Neuronal stem cell (in vitro differentiated cells): ENCODE data around the gene PDXP.
A peak's percentile ranks its signal among the peaks of the same experiment; 100 is the strongest.

Experiments used
- DNase-seq: peaks from one replicate; pipeline ENCODE4 v3.0.0-alpha.2; 2013; ENCODE audit warnings: low spot score
- H2AFZ ChIP-seq: one replicate; pipeline ENCODE4 v1.6.1; 2013; ENCODE audit warnings: mild to moderate bottlenecking, low read length, inconsistent platforms
- H2AK5ac ChIP-seq: 2 replicates; pipeline ENCODE4 v1.6.1; 2013; ENCODE audit warnings: low read depth, mild to moderate bottlenecking, inconsistent platforms, low read length, moderate library complexity, mixed read lengths
- H2BK120ac ChIP-seq: 2 replicates; pipeline ENCODE4 v1.6.1; 2013; ENCODE audit warnings: low read depth, mild to moderate bottlenecking, inconsistent platforms, low read length, moderate library complexity, mixed read lengths
- H2BK12ac ChIP-seq: one replicate; pipeline ENCODE4 v1.6.1; 2013; ENCODE audit warnings: low read length, inconsistent platforms
- H2BK15ac ChIP-seq: 2 replicates; pipeline ENCODE4 v1.6.1; 2013; ENCODE audit warnings: mild to moderate bottlenecking, low read length, inconsistent platforms, mixed read lengths
- H2BK5ac ChIP-seq: one replicate; pipeline ENCODE4 v1.6.1; 2013; ENCODE audit warnings: inconsistent platforms, mild to moderate bottlenecking, low read length, moderate library complexity
- H3K14ac ChIP-seq: one replicate; pipeline ENCODE4 v1.6.1; 2013; ENCODE audit warnings: low read length, inconsistent platforms
- H3K18ac ChIP-seq: 2 replicates; pipeline ENCODE4 v1.6.1; 2013; ENCODE audit warnings: low read length, inconsistent platforms
- H3K23ac ChIP-seq: 2 replicates; pipeline ENCODE4 v1.6.1; 2013; ENCODE audit warnings: low read depth, mild to moderate bottlenecking, mixed read lengths, low read length, inconsistent platforms; ENCODE audit not compliant: poor library complexity
- H3K27ac ChIP-seq: replicated peaks from 3 replicates; pipeline ENCODE4 v1.5.1; 2013; ENCODE audit warnings: low read length, inconsistent platforms
- H3K27me3 ChIP-seq, 3 experiments: 2 replicates each; pipeline ENCODE4 v1.6.1; 2013; ENCODE audit warnings: low read length in 3 of 3, mild to moderate bottlenecking in 2 of 3, inconsistent platforms in 1 of 3, low read depth in 1 of 3, mixed read lengths in 1 of 3, moderate library complexity in 1 of 3; ENCODE audit not compliant: control insufficient read depth in 3 of 3, insufficient read depth in 3 of 3
- H3K36me3 ChIP-seq, 2 donors: replicated peaks in 1 of 2; 2 replicates each; pipeline ENCODE4 v1.6.1; 2013; ENCODE audit warnings: low read length in 2 of 2; ENCODE audit not compliant: control insufficient read depth in 2 of 2, insufficient read depth in 2 of 2
- H3K4ac ChIP-seq: 2 replicates; pipeline ENCODE4 v1.6.1; 2013; ENCODE audit warnings: inconsistent platforms, mild to moderate bottlenecking, low read length, moderate library complexity
- H3K4me1 ChIP-seq, 2 donors: 1 replicate in 1 of 2; 2 replicates in 1 of 2; pipeline ENCODE4 v1.6.1; 2013; ENCODE audit warnings: low read length in 2 of 2, low read depth in 1 of 2; ENCODE audit not compliant: control insufficient read depth in 2 of 2, insufficient read depth in 1 of 2
- H3K4me2 ChIP-seq: one replicate; pipeline ENCODE4 v1.6.1; 2013; ENCODE audit warnings: mild to moderate bottlenecking, low read length, inconsistent platforms; ENCODE audit not compliant: insufficient read depth, poor library complexity, severe bottlenecking
- H3K4me3 ChIP-seq, 2 donors: 2 replicates each; pipeline ENCODE4 v1.5.1; 2013; ENCODE audit warnings: low read length in 2 of 2, mild to moderate bottlenecking in 2 of 2, inconsistent platforms in 1 of 2, moderate library complexity in 1 of 2
- H3K79me1 ChIP-seq: one replicate; pipeline ENCODE4 v1.6.1; 2013; ENCODE audit warnings: low read depth, mild to moderate bottlenecking, inconsistent platforms, low read length, moderate library complexity
- H3K9ac ChIP-seq: one replicate; pipeline ENCODE4 v1.6.1; 2013; ENCODE audit warnings: mild to moderate bottlenecking, low read depth, low read length, inconsistent platforms; ENCODE audit not compliant: poor library complexity
- H3K9me3 ChIP-seq, 2 donors: replicated peaks in 1 of 2; 2 replicates each; pipeline versions ENCODE3 to v1.6.1; 2013; ENCODE audit warnings: low read length in 2 of 2, mild to moderate bottlenecking in 2 of 2, inconsistent platforms in 1 of 2, low read depth in 1 of 2, mixed read lengths in 1 of 2, moderate library complexity in 1 of 2; ENCODE audit not compliant: control insufficient read depth in 2 of 2, insufficient read depth in 1 of 2
- H4K8ac ChIP-seq: one replicate; pipeline ENCODE4 v1.6.1; 2013; ENCODE audit warnings: low read depth, mild to moderate bottlenecking, inconsistent platforms, low read length, moderate library complexity
- H4K91ac ChIP-seq: one replicate; pipeline ENCODE4 v1.6.1; 2013; ENCODE audit warnings: low read length, low read depth, mild to moderate bottlenecking, inconsistent platforms; ENCODE audit not compliant: poor library complexity
- WGBS, 2 donors: extraction: QIAGEN DNeasy Blood & Tissue Kit; methylation state at CpG; one replicate each; pipeline ENCODE4 v1.1.7; 2013; ENCODE audit warnings: missing lambda C conversion rate in 2 of 2, mixed read lengths in 1 of 2; ENCODE audit not compliant: insufficient read length in 2 of 2, insufficient replicate concordance in 1 of 2; ENCODE audit errors: extremely low coverage in 2 of 2; 5-methylcytosine and 5-hydroxymethylcytosine counted together

PDXP gene

GRCh38 chr22:37618072-37618656, 40.4 kb upstream of the PDXP start:
- H3K23ac ChIP-seq: no peak overlapping the region
- H4K8ac ChIP-seq: no peak overlapping the region
- H3K27me3 ChIP-seq: no peaks in the 10 kb centered on the region
- no peak overlapping the region for H3K14ac ChIP-seq
- no peak overlapping the region for H3K4ac ChIP-seq
- H2AFZ ChIP-seq: no peak overlapping the region
- peaks cover 0 to 3% of the 10 kb centered on the region in 2 donors for H3K4me1 ChIP-seq
- H4K91ac ChIP-seq: no peak overlapping the region
- H2BK12ac ChIP-seq: no peak overlapping the region
- no peak overlapping the region for H2BK5ac ChIP-seq
- H2BK120ac ChIP-seq: no peak overlapping the region
- no CpG with 5 or more reads among the region's 14 CpGs for WGBS, 2 donors
- no peak overlapping the region for H2BK15ac ChIP-seq
- no peak overlapping the region for H3K9ac ChIP-seq
- no peak overlapping the region for H2AK5ac ChIP-seq
- H3K27ac ChIP-seq: no peak overlapping the region
- peaks cover 34 to 82% of the 10 kb centered on the region in 2 donors for H3K36me3 ChIP-seq
- no peak overlapping the region for H3K4me3 ChIP-seq
- no peak overlapping the region for H3K18ac ChIP-seq
- no peaks in the 10 kb centered on the region for H3K9me3 ChIP-seq
- no peak for DNase-seq
- H3K79me1 ChIP-seq: no peaks in the 10 kb centered on the region
- H3K4me2 ChIP-seq: no peak overlapping the region

GRCh38 chr22:37618674-37619073, 39.8 kb upstream of the PDXP start:
- no peak overlapping the region for H2BK120ac ChIP-seq
- no peak overlapping the region for H3K14ac ChIP-seq
- DNase-seq: no peak
- no peaks in the 10 kb centered on the region for H3K9me3 ChIP-seq
- no peaks in the 10 kb centered on the region for H3K79me1 ChIP-seq
- no peak overlapping the region for H2AFZ ChIP-seq
- H4K8ac ChIP-seq: no peak overlapping the region
- no peak overlapping the region for H3K9ac ChIP-seq
- no peak overlapping the region for H2AK5ac ChIP-seq
- no peak overlapping the region for H3K27ac ChIP-seq
- H3K4me1 ChIP-seq: peaks cover 2 to 4% of the 10 kb centered on the region in 2 donors
- WGBS, 2 donors: no CpG with 5 or more reads among the region's 6 CpGs
- no peak overlapping the region for H3K4ac ChIP-seq
- H2BK12ac ChIP-seq: no peak overlapping the region
- H4K91ac ChIP-seq: no peak overlapping the region
- H3K23ac ChIP-seq: no peak overlapping the region
- no peak overlapping the region for H2BK5ac ChIP-seq
- H3K4me2 ChIP-seq: no peak overlapping the region
- H3K4me3 ChIP-seq: no peak overlapping the region
- H2BK15ac ChIP-seq: no peak overlapping the region
- no peaks in the 10 kb centered on the region for H3K27me3 ChIP-seq
- H3K18ac ChIP-seq: no peak overlapping the region
- peaks cover 35 to 83% of the 10 kb centered on the region in 2 donors for H3K36me3 ChIP-seq

- no peak for DNase-seq
- peaks cover 40 to 85% of the 10 kb centered on the region in 2 donors for H3K36me3 ChIP-seq
- peak overlapping the region; percentile 22 for H3K9ac ChIP-seq
- H3K4ac ChIP-seq: no peak overlapping the region
- no peak overlapping the region for H2AFZ ChIP-seq
- no peak overlapping the region for H3K4me3 ChIP-seq
- H4K91ac ChIP-seq: no peak overlapping the region
- H2AK5ac ChIP-seq: no peak overlapping the region
- H2BK120ac ChIP-seq: no peak overlapping the region
- H4K8ac ChIP-seq: no peak overlapping the region
- no peak overlapping the region for H3K4me2 ChIP-seq
- H2BK15ac ChIP-seq: no peak overlapping the region
- no peak overlapping the region for H3K18ac ChIP-seq
- no peak overlapping the region for H3K27ac ChIP-seq
- peaks cover 5 to 7% of the 10 kb centered on the region in 2 donors for H3K4me1 ChIP-seq
- H3K9me3 ChIP-seq: no peaks in the 10 kb centered on the region
- no peak overlapping the region for H3K23ac ChIP-seq
- H2BK12ac ChIP-seq: no peak overlapping the region
- H3K27me3 ChIP-seq: no peaks in the 10 kb centered on the region
- no peak overlapping the region for H2BK5ac ChIP-seq
- no peaks in the 10 kb centered on the region for H3K79me1 ChIP-seq
- H3K14ac ChIP-seq: no peak overlapping the region
- WGBS, 2 donors: no CpG with 5 or more reads among the region's 7 CpGs
Observed at GRCh38 chr22:37619991-37620390, 38.5 kb upstream of the PDXP start.

DNA sequence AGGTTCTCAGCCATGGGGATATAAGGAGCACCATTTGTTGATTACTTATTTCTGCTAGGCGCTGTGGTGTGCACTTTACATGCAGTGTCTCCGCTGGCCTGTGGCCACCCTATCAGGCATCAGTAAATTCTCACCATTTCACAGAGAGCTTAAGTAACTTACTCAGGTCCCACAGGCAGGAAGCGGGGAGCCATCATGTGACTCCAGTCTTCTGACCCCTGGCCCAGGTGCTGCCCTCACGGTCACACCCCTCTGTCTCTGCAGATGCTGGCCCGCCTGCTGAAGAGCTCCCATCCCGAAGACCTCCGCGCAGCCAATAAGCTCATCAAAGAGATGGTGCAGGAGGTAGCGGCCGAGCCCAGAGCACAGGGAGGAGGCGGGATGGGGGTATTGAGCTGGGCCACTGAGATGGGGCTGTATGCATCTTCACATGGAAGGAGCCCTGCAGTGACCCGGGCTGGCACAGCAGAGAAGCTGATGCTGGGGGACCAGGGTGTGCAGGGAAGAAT, 37.1 kb upstream of the PDXP start:
- Histone ChIP-seq H3K23ac (no peak overlapping the region), H2BK12ac (no peak overlapping the region), H3K4me2 (no peak overlapping the region), H3K4ac (no peak overlapping the region), H3K27me3 (no peaks in the 10 kb centered on the region), H4K91ac (no peak overlapping the region), H3K18ac (no peak overlapping the region), H3K14ac (peak overlapping the region; percentile 21), H3K4me3 (peak overlapping the region in 1 of 2 donors; percentile 11), H2BK15ac (no peak overlapping the region), H3K4me1 (peaks cover 5 to 7% of the 10 kb centered on the region in 2 donors), H4K8ac (no peak overlapping the region), H2BK120ac (no peak overlapping the region), H3K27ac (no peak overlapping the region), H2AFZ (no peak overlapping the region), H2BK5ac (no peak overlapping the region), H3K9ac (peak overlapping the region; percentile 44), H3K79me1 (no peaks in the 10 kb centered on the region), H3K9me3 (no peaks in the 10 kb centered on the region), H3K36me3 (peaks cover 42 to 94% of the 10 kb centered on the region in 2 donors), H2AK5ac (no peak overlapping the region)
- DNase-seq: no peak
- WGBS, 2 donors: no CpG with 5 or more reads among the region's 12 CpGs
